Stimulated activated CD8-positive, alpha-beta memory T cell treated with anti-CD3 and anti-CD28 coated beads, Interleukin-7, amount 100 ng/mL, for 24 hours (primary cell): Measurements from ENCODE around the gene ANHX.
"Not testable (repeated sequence)": the region's sequence is repeated elsewhere in the genome, so short reads cannot be mapped to it uniquely, and the experiment has no call there.

ENCODE experiments used
- DNase-seq: peaks from one replicate; pipeline ENCODE4 v3.0.0-alpha.2; 2020; ENCODE audit warnings: low read depth

The ANHX gene

GRCh38 chr12:133235401-133236112 is at the start of gene ANHX:
Gene ANHX (minus strand): TSS chr12:133235877. CDS start chr12:133234356, 1,521 bp downstream.
- no peak for DNase-seq

GRCh38 chr12:133264668-133265067 is 29.0 kb upstream of the ANHX start:
- not testable (repeated sequence) for DNase-seq

GRCh38 chr12:133264173-133264572 is 28.5 kb upstream of the ANHX start:
- no peak for DNase-seq

GRCh38 chr12:133256321-133256720 is 20.6 kb upstream of the ANHX start:
- no peak for DNase-seq

DNA sequence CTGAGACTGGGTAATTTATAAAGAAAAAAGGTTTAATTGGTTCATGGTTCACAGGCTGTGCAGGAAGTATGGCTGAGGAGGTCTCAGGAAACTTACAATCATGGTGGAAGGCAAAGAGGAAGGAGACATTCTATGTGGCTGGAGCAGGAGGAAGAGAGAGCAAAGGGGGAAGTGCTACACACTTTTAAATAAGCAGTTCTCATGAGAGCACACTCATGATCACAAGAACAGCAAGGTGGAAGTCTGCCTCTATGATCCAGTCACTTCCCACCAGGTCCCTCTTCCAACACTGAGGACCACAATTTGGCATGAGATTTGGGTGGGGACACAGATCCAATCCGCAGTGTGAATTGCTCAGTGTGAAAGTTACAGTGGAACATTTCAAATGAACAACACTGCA is 20.2 kb upstream of the ANHX start:
- DNase-seq = not testable (repeated sequence)

DNA sequence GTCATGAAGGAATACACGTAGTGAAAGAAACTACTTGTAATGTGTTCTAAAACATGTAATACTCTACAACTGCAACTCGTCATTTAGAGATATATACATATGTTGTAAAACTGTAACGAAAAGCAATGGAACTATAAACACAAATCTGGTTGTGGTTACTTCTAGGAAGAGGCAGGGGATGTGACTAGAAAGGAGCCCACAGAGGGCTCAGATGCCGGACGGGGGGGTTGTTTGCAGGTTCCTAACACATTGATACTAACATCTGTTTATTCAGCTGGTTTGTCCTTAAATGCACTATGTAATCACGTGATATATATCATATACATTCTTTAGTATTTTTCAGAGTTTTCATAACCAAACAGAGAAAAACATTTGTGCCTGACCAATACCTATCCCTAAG is 16.1 kb upstream of the ANHX start:
- DNase-seq = no peak

DNA sequence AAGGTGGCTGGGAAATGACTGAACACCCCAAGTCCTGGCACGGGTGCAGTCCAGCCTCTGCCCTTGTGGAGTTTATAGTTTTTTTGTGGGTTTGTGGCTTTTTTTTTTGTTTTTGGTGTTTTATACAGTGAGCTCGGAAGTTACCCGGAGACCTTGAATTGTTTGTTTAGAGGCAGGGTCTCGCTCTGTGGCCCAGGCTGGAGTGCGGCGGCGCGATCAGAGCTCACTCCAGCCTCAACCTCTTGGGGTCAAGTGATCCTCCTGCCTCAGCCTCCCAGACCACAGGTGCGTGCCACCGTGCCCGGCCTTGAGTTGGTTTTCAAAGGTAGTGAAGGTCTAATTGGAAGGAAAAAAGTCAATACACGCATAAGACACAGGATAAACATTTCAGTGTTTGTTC is 879 bp upstream of the ANHX start:
- no peak for DNase-seq

DNA sequence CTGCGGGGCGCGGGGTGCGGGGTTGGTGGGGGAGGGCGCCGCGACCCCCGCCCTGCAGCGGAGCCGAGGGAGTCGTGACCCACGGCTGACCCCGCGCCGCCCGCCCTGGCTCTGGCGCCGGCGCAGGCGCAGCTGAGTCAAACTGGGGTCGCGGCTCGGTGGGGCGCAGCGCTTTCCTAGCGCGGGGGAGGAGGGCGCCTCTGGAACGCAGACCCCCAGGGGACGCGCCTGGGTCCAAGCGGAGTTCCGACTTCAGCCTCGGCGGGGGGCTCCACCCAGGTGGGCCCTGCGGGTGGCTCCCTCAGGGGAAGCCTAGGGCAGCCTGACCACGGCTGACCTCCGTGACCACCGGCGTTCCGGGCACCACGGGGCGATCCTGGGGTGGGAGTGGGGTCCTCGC is 467 bp upstream of the ANHX start:
- DNase-seq = no peak

DNA sequence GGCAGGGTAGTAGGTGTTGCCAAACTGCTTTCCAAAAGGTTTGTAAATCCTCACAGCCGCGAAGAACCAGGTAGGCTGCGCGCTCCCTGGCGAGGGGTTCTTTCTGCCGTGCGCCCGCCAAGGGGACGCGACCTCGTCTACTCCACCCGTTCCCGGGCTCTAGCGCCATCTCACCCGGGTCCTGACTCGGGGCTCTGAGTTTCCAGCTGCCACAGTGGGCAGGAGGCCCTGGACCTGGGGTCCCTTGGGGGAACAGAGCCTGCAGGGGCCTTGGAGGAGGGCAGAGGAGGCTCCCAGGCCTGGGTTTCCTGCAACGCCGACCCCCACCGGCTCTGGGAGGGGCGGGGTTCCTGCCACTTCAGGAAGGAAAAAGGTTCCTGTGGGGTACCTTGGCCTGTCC is 706 bp downstream of the ANHX start:
- DNase-seq = no peak

DNA sequence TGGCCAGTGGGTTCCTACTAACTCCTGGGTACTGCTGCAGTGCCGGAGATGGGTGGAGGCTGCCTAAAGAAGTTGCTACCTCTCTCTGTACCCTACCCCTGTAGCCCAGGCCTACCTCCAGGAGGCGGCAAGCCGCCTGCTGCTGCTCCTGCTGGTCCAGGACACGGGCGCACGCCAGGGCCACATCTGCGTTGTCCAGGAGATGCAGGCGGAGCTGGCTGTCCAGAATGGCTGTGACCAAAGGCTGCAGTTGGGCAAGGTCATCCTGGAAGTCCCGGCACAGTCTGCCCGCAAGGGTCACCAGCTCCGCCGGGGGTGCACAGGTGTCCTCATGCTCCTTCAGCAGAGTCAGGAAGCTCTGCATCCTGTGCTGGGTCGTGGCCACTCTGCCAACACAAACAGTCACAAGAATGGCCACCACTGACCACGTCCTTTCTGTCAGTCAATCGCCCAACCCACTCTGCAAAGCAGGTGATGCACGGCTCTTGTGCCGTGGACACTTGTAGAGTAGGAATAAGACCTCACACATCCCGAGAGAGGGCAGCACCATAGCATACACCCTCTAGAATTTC is 1.6 kb downstream of the ANHX start:
- no peak for DNase-seq

- DNase-seq = no peak
These were observed 2.7 kb downstream of the ANHX start for GRCh38 chr12:133233006-133233405.

DNA sequence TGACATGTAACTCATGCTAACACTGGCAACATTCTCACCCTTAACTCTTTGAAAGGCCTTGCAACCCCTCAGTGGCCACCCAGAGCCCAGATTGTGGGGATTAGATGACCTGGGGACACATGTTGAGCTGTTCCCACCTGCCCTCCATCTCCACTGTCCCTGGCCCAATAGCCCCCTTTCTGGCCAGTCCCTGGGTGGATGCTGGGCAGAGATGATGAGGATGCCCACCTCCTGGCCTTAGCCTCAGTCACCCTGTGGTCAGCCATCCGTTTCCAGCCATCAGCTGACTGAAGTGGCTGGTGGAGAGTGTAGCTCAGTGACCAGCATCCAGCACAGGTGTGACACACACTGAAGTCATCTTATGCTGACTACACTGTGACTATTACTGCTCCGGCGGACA is 4.7 kb downstream of the ANHX start:
- DNase-seq = no peak

- no peak for DNase-seq
These were observed 8.3 kb downstream of the ANHX start for GRCh38 chr12:133227281-133227852.

DNA sequence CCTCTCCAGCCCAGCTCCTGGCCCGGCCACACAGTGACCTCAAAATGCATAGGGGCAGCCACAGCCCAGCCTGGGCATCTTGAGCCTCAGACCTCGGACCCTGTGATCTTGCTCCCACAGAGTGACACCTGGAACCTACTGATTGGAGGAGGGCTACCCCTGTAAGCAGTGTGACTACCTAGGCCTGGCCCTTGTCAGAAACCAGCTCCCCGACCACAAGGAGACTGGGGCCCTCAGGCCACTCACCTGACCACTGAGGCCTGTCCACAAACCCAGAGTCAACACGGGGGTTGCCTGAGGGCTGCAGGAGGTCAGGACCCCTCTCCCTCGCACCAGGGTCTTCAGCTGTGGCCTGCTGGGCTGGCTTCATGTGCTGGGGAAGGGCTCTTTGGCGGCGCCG is 9.0 kb downstream of the ANHX start:
- no peak for DNase-seq

DNA sequence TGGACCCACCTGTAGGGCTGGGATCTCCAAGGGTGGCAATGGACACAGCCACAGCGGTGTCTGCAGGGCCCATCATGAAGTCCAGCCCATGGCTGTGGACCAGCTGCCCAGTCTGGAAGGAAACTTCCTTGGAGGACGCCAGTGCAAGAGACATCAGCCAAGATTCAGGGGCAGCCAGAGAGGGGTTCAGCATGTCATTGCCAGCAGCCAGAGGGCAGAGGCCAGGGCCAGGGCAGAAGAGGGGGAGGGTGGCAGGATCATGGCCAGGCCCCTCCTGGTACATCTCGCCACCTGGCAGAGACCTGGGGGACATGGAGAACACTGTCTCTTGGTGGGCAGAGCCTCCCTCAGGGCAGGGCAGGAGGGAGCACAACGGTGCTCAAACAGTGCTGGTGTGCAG is 10.2 kb downstream of the ANHX start:
- DNase-seq = no peak

DNA sequence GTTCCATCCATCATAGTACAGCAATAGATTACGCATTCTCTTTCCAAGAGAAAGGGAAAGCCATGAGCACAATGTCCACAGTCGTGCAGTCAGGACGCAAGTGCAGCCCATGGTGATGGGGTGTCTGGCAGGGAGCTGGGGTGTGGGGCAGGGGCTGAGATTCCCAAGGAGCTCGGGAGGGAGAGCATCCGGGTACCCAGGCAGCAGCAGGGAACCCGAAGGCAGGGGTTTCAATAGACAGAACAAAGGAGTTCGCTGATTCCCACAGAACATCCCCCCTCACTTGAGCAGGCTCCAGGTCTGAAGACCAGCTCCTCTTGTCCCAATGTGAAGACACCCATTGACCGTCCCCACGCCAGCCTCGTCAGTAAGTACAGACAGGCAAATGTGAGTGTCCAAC is 13.5 kb downstream of the ANHX start:
- DNase-seq = no peak

DNA sequence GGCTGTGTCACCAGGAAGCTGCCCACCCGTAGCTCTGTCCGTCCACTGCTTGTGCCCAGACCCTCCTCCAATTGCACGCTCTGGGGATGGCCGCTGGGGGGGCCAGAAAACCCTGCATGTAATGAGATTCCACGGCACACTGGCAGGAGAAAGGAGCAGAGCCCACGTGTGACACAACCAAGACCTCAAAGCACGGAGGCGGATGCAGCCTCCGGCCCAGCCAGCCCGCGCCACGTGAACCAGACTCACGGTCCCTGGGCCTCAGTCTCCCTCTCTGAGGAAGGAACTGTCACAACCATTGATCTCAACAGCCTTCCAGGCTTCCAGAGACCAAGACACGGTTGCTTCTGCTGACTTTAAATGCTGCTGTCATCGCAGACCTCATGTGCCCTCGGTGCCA is 14.4 kb downstream of the ANHX start:
- no peak for DNase-seq

GRCh38 chr12:133220521-133220920 is 15.2 kb downstream of the ANHX start:
- DNase-seq = no peak

DNA sequence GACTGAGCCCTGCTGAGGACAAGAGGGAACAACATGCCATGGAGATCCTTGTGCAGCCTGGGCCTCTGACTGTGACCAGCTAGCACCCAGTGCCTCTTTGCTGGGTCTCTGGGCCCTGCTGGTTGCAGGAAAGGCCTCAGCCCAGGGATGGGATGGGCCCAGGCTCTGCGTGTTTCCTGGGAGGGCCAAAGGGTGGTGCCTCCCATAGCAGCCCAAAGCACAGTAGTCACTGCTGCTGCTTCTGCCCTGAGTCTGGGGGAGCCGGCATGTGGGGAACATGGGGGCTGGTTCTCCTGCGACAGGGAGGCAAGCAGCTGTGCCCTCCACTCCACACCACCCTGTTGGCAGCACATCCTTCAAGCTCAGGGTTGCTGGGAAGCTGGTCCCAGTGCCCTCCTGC is 18.5 kb downstream of the ANHX start:
- no peak for DNase-seq

DNA sequence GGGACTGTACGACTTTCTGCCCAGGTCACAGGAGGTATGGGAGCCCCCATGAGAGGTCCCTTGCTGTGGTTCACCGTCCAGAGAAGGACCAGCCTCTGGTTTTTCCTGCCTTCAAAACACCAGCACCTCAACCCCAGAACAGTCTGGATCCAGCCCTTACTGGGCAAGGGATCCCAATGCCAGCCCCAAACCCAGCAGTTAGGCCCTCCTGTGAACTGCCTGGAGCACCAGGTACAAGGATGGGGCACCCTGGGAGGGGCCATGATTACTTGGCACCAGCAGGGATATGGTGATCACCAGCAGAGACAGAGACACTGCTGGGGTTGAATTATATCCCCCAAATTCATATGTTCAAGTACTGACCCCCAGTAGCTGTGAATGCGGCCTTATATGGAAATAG is 20.0 kb downstream of the ANHX start:
- no peak for DNase-seq

DNA sequence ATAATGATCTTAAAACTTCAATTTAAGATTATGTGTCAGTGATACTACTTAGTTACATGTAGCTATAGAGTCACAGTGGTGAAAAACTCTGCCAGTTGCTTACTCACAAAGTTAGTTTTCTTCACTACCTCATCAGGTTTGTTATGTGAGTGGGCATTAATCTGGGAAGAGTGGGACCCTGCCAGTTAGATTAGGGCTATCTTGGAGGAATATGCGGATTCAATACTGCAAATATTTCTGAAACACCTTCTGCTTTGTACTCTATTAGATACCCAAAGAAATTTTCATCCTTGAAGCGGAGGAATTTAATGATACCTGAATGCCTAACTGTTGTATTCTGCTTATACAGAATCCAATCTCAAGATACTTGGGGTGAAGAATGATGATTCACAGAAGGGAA is 29.3 kb downstream of the ANHX start:
- no peak for DNase-seq

GRCh38 chr12:133204264-133204603 is 31.4 kb downstream of the ANHX start:
- DNase-seq = no peak

DNA sequence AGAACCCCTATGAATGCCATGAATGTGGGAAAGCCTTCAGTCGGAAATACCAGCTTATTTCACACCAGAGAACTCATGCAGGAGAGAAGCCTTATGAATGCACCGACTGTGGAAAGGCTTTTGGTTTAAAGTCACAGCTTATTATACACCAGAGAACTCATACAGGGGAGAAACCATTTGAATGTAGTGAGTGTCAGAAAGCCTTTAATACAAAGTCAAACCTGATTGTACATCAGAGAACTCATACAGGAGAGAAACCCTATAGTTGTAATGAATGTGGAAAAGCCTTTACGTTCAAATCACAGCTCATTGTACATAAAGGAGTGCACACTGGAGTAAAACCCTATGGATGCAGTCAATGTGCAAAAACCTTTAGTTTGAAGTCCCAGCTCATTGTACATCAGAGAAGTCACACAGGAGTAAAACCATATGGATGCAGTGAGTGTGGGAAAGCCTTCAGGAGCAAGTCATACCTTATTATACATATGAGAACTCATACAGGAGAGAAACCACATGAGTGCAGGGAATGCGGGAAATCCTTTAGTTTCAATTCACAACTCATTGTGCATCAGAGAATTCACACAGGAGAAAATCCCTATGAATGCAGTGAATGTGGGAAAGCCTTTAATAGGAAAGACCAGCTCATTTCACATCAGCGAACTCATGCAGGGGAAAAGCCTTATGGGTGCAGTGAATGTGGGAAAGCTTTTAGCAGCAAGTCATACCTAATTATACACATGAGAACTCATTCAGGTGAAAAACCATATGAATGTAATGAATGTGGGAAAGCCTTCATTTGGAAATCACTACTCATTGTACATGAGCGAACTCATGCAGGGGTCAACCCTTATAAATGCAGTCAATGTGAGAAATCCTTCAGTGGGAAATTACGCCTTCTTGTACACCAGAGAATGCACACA is 32.1 kb downstream of the ANHX start:
- no peak for DNase-seq
